CD4-positive, alpha-beta T cell (primary cell): Measurements from ENCODE around the gene KRTAP5-2. TPM values are rescaled to one million over a fixed set of nuclear protein-coding genes. Genes with fewer than 3 reads are reported as not detected.

Source experiments
- ATAC-seq: fragments of 200-7000 bp; cut with Tn5 transposase; one replicate; pipeline ENCODE4 v1.10.0; 2022; ENCODE audit warnings: mild to moderate bottlenecking; ENCODE audit not compliant: poor library complexity
- CTCF ChIA-PET: fragments of 350-600 bp; sonication (Branson Sonifier 250); formaldehyde crosslinking; loops from one replicate; lab custom pipeline; 2021; ENCODE audit warnings: antibody characterized with exemption, inconsistent platforms; lab: Charles Lee
- POLR2A ChIA-PET: fragments of 350-600 bp; sonication (Branson Sonifier 250); formaldehyde crosslinking; loops from one replicate; lab custom pipeline; 2021; ENCODE audit warnings: antibody characterized with exemption, inconsistent platforms; lab: Charles Lee
- DNase-seq, 14 experiments: peaks; one replicate each; pipeline ENCODE4 v3.0.0-alpha.2; 2013 to 2020; ENCODE audit warnings: mixed read lengths in 2 of 14
- H3K27ac ChIP-seq, 2 donors: one replicate each; pipeline versions ENCODE4 v1.5.1 to v1.7.0; 2013; ENCODE audit warnings: low read length in 2 of 2, low read depth in 1 of 2, mild to moderate bottlenecking in 1 of 2
- H3K27me3 ChIP-seq, 2 experiments: 1 replicate in 1 of 2; 2 replicates in 1 of 2; pipeline versions ENCODE4 v1.6.1 to v1.7.0; 2013; ENCODE audit warnings: low read length in 2 of 2, control low read depth in 1 of 2, mild to moderate bottlenecking in 1 of 2, moderate library complexity in 1 of 2; ENCODE audit not compliant: insufficient read depth in 2 of 2, control insufficient read depth in 1 of 2
- H3K36me3 ChIP-seq: one replicate; pipeline ENCODE4 v1.6.1; 2013; ENCODE audit warnings: low read length, control low read depth; ENCODE audit not compliant: insufficient read depth
- H3K4me1 ChIP-seq: one replicate; pipeline ENCODE4 v1.6.1; 2013; ENCODE audit warnings: low read length, control low read depth; ENCODE audit not compliant: insufficient read depth
- H3K4me3 ChIP-seq: one replicate; pipeline ENCODE4 v1.5.1; 2013; ENCODE audit warnings: mild to moderate bottlenecking, low read length, moderate library complexity
- H3K9me3 ChIP-seq, 2 experiments: 1 replicate in 1 of 2; 2 replicates in 1 of 2; pipeline versions ENCODE4 v1.6.1 to v1.7.0; 2013; ENCODE audit warnings: low read length in 2 of 2, mild to moderate bottlenecking in 2 of 2, control low read depth in 1 of 2, moderate library complexity in 1 of 2; ENCODE audit not compliant: control insufficient read depth in 1 of 2, insufficient read depth in 1 of 2
- H3K27ac Mint-ChIP-seq: one replicate; pipeline ENCODE4 v1.8.0; 2020; ENCODE audit warnings: mixed read lengths
- H3K27me3 Mint-ChIP-seq: one replicate; pipeline ENCODE4 v1.8.0; 2021; ENCODE audit warnings: mixed read lengths
- H3K36me3 Mint-ChIP-seq: one replicate; pipeline ENCODE4 v1.8.0; 2021; ENCODE audit warnings: low read depth, mixed read lengths
- H3K4me1 Mint-ChIP-seq: one replicate; pipeline ENCODE4 v1.8.0; 2021; ENCODE audit warnings: low read depth, mixed read lengths
- H3K4me3 Mint-ChIP-seq: one replicate; pipeline ENCODE4 v1.8.0; 2020; ENCODE audit warnings: mild to moderate bottlenecking, mixed read lengths
- H3K9me3 Mint-ChIP-seq: one replicate; pipeline ENCODE4 v1.8.0; 2020; ENCODE audit warnings: mixed read lengths
- CTCF ChIP-seq: fragments of 200-600 bp; IDR thresholded peaks from one replicate; pipeline ENCODE4 v1.8.0; 2022; ENCODE audit warnings: antibody characterized with exemption, mild to moderate bottlenecking
- intact Hi-C, 2 experiments: fragments of 100-400 bp; cut with DNase I in 1 of 2; cut with micrococcal nuclease in 1 of 2; formaldehyde crosslinking; loops; one replicate each; pipeline versions ENCODE4 v1.15.1 to v1.9.0; 2023 to 2025; cut with DNase I, micrococcal nuclease
- total RNA-seq, 174 experiments: library from RNA in 2 of 174; stranded (reverse) in 2 of 174; gene quantifications; one replicate each; pipeline ENCODE4 v1.2.3 and lab custom pipeline; 2021 to 2026

The KRTAP5-2 gene
- total RNA-seq, 2 experiments from 2014 or later: not detected

DNA sequence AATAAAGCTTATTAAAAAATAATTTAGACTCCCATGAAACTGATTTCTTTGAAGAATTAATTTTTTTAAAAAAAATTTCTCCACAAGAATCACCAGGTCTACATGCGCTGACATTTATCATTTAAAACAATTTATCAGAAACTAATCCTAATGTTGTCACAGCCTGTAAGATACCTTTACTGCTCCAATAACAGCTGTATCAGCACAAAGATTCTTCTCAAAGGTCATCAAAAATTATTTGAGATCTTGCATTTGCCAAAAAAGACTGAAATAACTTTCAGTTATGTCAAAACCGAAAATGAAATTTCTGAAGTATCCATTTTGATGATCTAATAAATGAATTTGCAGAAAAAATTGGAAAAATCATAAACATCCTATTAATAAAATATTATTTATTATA is 39.5 kb upstream of the KRTAP5-2 start:
- Histone ChIP-seq H3K4me3 (no peak overlapping the region), H3K9me3 (peaks cover 0 to 6% of the 10 kb centered on the region in 2 experiments), H3K4me1 (peaks cover 6% of the 10 kb centered on the region), H3K27ac (no peak overlapping the region), H3K27me3 (peaks cover 4 to 5% of the 10 kb centered on the region in 2 experiments), H3K36me3 (no peaks in the 10 kb centered on the region)
- DNase-seq (no peak), ATAC-seq (no peak)
- Mint-ChIP-seq H3K27me3 (peaks cover 33% of the 10 kb centered on the region), H3K4me3 (no peak overlapping the region), H3K4me1 (no peaks in the 10 kb centered on the region), H3K9me3 (no peaks in the 10 kb centered on the region), H3K27ac (no peak overlapping the region), H3K36me3 (no peaks in the 10 kb centered on the region)
- intact Hi-C loops: no loop called here
- CTCF ChIA-PET: interaction anchor here (1.1 kb wide), 1 partner anchor 15 kb away, joined by 3 read pairs; no protein-coding TSS in a partner anchor
- no peak for TF ChIP-seq CTCF
- POLR2A ChIA-PET: interaction anchor here (0.6 kb wide), 1 partner anchor 866 kb away, joined by 3 read pairs; no protein-coding TSS in a partner anchor

GRCh38 chr11:1636291-1636950 is 38.3 kb upstream of the KRTAP5-2 start:
- Histone ChIP-seq H3K27me3 (peaks cover 5 to 8% of the 10 kb centered on the region in 2 experiments), H3K36me3 (no peaks in the 10 kb centered on the region), H3K27ac (no peak overlapping the region), H3K4me1 (peaks cover 6% of the 10 kb centered on the region), H3K9me3 (peaks cover 0 to 6% of the 10 kb centered on the region in 2 experiments), H3K4me3 (no peak overlapping the region)
- no peak for TF ChIP-seq CTCF
- no peak for ATAC-seq
- Mint-ChIP-seq H3K27ac (no peak overlapping the region), H3K27me3 (peaks cover 41% of the 10 kb centered on the region), H3K36me3 (no peaks in the 10 kb centered on the region), H3K9me3 (no peaks in the 10 kb centered on the region), H3K4me3 (no peak overlapping the region), H3K4me1 (peaks cover 6% of the 10 kb centered on the region)
- DNase-seq: no peak
- intact Hi-C loops: no loop called here
- POLR2A ChIA-PET: no interaction called here
- CTCF ChIA-PET: no interaction called here

DNA sequence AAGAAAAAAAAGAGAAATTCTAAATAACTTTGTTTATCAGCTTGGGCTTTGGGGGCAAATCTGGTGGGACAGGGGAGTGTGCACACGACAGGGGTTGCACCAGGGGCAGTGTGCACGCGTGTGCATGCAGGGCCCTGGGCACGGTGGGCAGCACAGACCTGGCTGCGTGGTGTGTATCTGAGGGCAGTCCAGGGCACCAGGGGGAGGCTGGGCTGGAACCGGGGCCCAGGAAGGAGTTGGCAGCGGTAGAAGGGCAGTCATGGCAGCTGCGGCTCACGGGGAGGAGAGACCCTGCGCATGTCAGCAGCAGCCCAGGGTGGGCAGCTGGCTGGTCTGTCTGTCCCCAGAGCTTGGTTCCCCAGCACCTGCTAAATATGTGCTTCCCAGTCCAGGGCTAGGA is 35.8 kb upstream of the KRTAP5-2 start:
- no peak overlapping the region for H3K4me3 ChIP-seq
- H3K9me3 ChIP-seq: no peaks in the 10 kb centered on the region
- no peak for ATAC-seq
- no peak for TF ChIP-seq CTCF
- Mint-ChIP-seq H3K27ac (no peak overlapping the region), H3K27me3 (peaks cover 46% of the 10 kb centered on the region), H3K36me3 (no peaks in the 10 kb centered on the region), H3K4me1 (peaks cover 9% of the 10 kb centered on the region), H3K4me3 (no peak overlapping the region), H3K9me3 (no peaks in the 10 kb centered on the region)
- ChIA-PET POLR2A (no interaction called here), CTCF (no interaction called here)
- peaks cover 5% of the 10 kb centered on the region for H3K4me1 ChIP-seq
- H3K27ac ChIP-seq: no peak overlapping the region
- no peaks in the 10 kb centered on the region for H3K36me3 ChIP-seq
- intact Hi-C loops: no loop called here
- peaks cover 12 to 17% of the 10 kb centered on the region in 2 experiments for H3K27me3 ChIP-seq
- DNase-seq: no peak
